Ishikawa (cell line): ENCODE results near the gene STXBP1.

Source experiments
- CEBPB ChIP-seq: IDR thresholded peaks from 2 replicates; pipeline ENCODE4 v1.6.1; 2012
- CREB1 ChIP-seq: IDR thresholded peaks from 2 replicates; pipeline ENCODE4 v1.6.1; 2012; ENCODE audit warnings: low read depth
- EGR1 ChIP-seq: IDR thresholded peaks from 2 replicates; pipeline ENCODE4 v1.6.1; 2012
- EP300 ChIP-seq: IDR thresholded peaks from 2 replicates; pipeline ENCODE4 v1.6.1; 2012; ENCODE audit warnings: borderline replicate concordance
- FOXM1 ChIP-seq: IDR thresholded peaks from 2 replicates; pipeline ENCODE4 v1.6.1; 2012; ENCODE audit warnings: low read depth, borderline replicate concordance
- RAD21 ChIP-seq: IDR thresholded peaks from 2 replicates; pipeline ENCODE4 v1.6.1; 2012; ENCODE audit warnings: low read depth
- TCF12 ChIP-seq: IDR thresholded peaks from 2 replicates; pipeline ENCODE4 v1.6.1; 2012; ENCODE audit warnings: low read depth
- ZBTB7A ChIP-seq: IDR thresholded peaks from 2 replicates; pipeline ENCODE4 v1.6.1; 2012; ENCODE audit warnings: low read depth
- TF ChIP-seq, protein P1 (sequence below): IDR thresholded peaks from 2 replicates; pipeline ENCODE4 v1.6.1; 2012
- TF ChIP-seq, protein P2 (sequence below): IDR thresholded peaks from 2 replicates; pipeline ENCODE4 v1.6.1; 2012; ENCODE audit warnings: low read depth, mild to moderate bottlenecking

DNA sequence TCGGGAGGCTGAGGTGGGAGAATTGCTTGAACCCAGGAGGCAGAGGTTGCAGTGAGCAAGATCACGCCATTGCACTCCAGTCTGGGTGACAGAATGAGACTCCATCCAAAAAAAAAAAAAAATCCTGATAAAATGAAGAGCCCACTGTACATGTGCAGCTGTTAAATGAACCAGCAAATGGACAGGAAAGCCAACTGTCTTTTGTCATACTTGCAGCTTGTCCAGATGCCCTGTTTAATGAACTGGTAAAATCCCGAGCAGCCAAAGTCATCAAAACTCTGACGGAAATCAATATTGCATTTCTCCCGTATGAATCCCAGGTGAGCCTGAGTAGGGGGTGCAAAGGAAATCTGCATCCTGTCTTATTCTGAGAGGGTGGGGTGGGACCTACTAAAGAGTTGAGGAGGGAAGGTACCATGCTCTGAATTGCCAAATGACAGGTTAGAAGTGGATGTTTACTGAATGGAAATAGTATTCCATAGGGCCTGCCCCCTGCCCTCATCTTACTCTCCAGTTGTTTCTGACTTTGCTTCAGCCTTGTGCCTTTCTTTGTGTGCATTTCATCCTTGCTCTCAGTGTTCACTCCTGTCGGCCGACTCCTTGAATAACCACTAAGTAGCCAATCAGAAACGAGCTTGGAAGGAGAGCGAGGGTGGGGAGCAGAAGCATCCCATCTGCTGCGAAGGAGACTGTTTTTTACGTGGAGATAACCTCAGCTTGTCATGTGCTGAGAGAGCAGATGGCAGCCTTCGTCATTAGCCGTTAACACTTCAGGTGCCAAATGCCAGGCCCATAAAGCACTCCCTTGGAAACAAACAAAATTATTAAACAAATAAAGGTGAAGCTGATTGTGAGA is 49.0 kb downstream of the STXBP1 start:
- TF ChIP-seq ZBTB7A: no peak
- no peak for TF ChIP-seq CREB1
- TF ChIP-seq, protein P1, sequence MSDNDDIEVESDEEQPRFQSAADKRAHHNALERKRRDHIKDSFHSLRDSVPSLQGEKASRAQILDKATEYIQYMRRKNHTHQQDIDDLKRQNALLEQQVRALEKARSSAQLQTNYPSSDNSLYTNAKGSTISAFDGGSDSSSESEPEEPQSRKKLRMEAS: no peak
- TF ChIP-seq TCF12: no peak
- TF ChIP-seq RAD21: no peak
- no peak for TF ChIP-seq EGR1
- TF ChIP-seq CEBPB: no peak
- no peak for TF ChIP-seq EP300
- TF ChIP-seq FOXM1: no peak
- TF ChIP-seq, protein P2, sequence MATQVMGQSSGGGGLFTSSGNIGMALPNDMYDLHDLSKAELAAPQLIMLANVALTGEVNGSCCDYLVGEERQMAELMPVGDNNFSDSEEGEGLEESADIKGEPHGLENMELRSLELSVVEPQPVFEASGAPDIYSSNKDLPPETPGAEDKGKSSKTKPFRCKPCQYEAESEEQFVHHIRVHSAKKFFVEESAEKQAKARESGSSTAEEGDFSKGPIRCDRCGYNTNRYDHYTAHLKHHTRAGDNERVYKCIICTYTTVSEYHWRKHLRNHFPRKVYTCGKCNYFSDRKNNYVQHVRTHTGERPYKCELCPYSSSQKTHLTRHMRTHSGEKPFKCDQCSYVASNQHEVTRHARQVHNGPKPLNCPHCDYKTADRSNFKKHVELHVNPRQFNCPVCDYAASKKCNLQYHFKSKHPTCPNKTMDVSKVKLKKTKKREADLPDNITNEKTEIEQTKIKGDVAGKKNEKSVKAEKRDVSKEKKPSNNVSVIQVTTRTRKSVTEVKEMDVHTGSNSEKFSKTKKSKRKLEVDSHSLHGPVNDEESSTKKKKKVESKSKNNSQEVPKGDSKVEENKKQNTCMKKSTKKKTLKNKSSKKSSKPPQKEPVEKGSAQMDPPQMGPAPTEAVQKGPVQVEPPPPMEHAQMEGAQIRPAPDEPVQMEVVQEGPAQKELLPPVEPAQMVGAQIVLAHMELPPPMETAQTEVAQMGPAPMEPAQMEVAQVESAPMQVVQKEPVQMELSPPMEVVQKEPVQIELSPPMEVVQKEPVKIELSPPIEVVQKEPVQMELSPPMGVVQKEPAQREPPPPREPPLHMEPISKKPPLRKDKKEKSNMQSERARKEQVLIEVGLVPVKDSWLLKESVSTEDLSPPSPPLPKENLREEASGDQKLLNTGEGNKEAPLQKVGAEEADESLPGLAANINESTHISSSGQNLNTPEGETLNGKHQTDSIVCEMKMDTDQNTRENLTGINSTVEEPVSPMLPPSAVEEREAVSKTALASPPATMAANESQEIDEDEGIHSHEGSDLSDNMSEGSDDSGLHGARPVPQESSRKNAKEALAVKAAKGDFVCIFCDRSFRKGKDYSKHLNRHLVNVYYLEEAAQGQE: no peak
